Activated naive CD8-positive, alpha-beta T cell (primary cell): ENCODE data around the gene LRRC15.

Source experiments
- H3K27ac Mint-ChIP-seq: one replicate; pipeline ENCODE4 v1.8.0; 2021; ENCODE audit warnings: mixed read lengths
- H3K27me3 Mint-ChIP-seq: one replicate; pipeline ENCODE4 v1.8.0; 2021; ENCODE audit warnings: mixed read lengths
- H3K36me3 Mint-ChIP-seq: one replicate; pipeline ENCODE4 v1.8.0; 2021; ENCODE audit warnings: mixed read lengths
- H3K4me1 Mint-ChIP-seq: one replicate; pipeline ENCODE4 v1.8.0; 2021; ENCODE audit warnings: low read depth, mixed read lengths
- H3K4me3 Mint-ChIP-seq: one replicate; pipeline ENCODE4 v1.8.0; 2021; ENCODE audit warnings: mild to moderate bottlenecking, mixed read lengths
- H3K9me3 Mint-ChIP-seq: one replicate; pipeline ENCODE4 v1.8.0; 2021; ENCODE audit warnings: low read depth, mixed read lengths

Gene LRRC15

DNA sequence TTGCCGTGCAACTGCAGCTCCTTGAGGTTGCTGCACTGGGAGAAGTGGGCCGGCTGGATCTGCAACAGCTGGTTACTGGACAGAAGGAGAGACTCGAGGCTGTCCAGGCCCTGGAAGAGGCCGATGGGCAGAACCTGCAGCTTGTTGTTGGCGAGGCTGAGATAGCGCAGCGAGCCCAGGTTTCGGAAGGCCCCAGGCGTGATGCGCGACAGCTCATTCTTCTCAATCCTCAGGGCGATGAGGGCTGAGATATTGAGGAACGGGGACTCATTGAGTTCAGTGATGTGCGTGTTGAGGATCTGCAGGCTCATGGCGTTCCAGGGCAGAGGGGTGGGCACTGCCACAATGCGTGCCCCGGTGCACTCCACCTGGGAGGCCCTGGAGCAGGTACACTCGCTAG, 9.0 kb downstream of the LRRC15 start:
- Mint-ChIP-seq H3K27ac (no peak overlapping the region), H3K27me3 (no peaks in the 10 kb centered on the region), H3K36me3 (no peaks in the 10 kb centered on the region), H3K4me3 (no peak overlapping the region), H3K4me1 (no peaks in the 10 kb centered on the region), H3K9me3 (no peaks in the 10 kb centered on the region)

DNA sequence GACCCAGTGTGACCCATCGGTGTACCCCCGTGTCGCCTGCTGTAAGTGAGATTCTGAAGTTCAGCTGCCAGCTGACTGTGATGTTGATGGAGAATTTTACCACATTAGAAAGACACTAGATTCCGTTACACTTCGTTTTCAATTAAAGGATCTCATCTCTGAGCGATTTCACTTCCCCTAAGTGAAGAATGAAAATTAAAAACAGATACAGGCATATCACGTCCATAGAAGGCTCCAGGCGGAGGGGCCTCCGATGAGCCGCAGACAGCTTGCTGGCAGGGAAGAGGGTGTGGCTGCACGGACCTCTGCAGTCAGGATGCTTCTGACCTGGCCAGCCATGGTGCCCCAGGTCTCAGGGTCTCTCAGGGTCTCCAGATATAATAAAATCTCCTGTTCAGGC, 11.9 kb downstream of the LRRC15 start:
- H3K4me3 Mint-ChIP-seq = no peak overlapping the region
- no peaks in the 10 kb centered on the region for H3K9me3 Mint-ChIP-seq
- peaks cover 5% of the 10 kb centered on the region for H3K4me1 Mint-ChIP-seq
- no peak overlapping the region for H3K27ac Mint-ChIP-seq
- no peaks in the 10 kb centered on the region for H3K36me3 Mint-ChIP-seq
- no peaks in the 10 kb centered on the region for H3K27me3 Mint-ChIP-seq

DNA sequence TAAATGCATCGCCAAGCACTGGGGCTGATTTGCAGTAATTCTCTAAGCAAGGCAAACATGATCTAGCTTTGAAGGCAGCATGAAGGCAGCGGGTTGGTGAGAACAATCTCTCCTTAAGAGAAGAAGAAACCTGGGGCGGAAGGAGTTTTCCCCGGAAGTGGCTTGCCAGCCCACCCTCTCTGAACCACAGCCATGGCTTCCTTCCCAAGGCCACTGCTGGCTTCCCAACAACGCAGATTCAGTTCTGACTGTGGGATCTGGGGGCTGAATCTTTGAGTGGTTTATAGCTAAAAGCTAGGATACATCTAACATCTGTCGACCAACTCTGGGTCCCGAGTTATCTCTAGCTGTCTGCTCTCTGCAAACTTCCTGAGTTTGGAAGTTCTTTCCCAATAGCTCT, 14.2 kb downstream of the LRRC15 start:
- Mint-ChIP-seq H3K4me1 (peaks cover 6% of the 10 kb centered on the region), H3K27ac (no peak overlapping the region), H3K4me3 (no peak overlapping the region), H3K36me3 (no peaks in the 10 kb centered on the region), H3K27me3 (no peaks in the 10 kb centered on the region), H3K9me3 (no peaks in the 10 kb centered on the region)

DNA sequence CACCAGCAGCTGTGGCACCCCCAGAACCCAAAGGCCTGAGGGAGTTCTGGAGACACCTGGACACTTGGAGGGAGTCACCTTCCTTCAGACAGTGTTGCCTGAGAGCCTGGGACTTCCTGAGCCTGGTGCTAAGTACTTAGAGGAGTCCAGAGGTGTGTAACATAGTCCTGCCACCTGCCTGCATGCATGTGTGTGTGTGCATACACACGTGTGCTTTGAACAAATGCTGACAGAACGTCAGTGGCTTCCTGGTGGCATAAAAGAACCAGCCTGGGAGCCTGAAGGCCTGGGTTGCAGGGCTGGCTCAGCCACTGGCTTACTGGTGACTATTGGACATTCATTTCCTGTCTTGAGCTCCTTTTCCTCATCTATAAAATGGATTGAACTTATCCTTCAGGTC, 15.2 kb downstream of the LRRC15 start:
- H3K36me3 Mint-ChIP-seq = no peaks in the 10 kb centered on the region
- no peaks in the 10 kb centered on the region for H3K27me3 Mint-ChIP-seq
- peaks cover 10% of the 10 kb centered on the region for H3K4me1 Mint-ChIP-seq
- no peaks in the 10 kb centered on the region for H3K9me3 Mint-ChIP-seq
- H3K4me3 Mint-ChIP-seq = no peak overlapping the region
- no peak overlapping the region for H3K27ac Mint-ChIP-seq

DNA sequence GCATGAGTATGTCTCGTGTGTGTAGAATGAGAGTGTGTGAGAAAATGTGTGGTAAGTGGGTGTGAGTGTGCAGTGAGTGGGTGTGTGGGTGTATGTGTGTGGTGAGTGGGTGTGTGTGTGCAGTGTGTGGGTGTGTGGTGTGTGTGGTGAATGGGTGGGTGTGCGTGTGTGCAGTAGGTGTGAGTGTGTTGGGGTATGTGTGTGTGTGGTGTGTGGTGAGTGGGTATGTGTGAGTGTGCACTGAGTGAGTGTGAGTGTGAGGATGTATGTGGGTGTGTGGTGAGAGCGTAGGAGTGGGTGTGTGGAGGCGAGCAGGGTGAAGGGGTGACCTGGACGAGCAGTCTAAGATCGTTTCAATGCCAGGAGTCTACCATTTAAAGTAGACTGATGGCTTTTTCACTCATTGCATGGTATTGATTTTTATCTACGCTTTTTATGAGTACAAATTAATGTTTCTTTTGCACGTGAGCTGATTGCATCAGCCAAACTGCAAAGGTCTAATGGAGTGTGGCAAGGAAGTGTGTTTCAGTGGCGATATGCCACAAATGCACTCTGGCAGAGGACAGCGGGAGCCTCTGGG, 16.8 kb downstream of the LRRC15 start:
- H3K27me3 Mint-ChIP-seq = no peaks in the 10 kb centered on the region
- no peaks in the 10 kb centered on the region for H3K36me3 Mint-ChIP-seq
- no peaks in the 10 kb centered on the region for H3K9me3 Mint-ChIP-seq
- H3K27ac Mint-ChIP-seq = no peak overlapping the region
- H3K4me3 Mint-ChIP-seq = no peak overlapping the region
- H3K4me1 Mint-ChIP-seq = peaks cover 10% of the 10 kb centered on the region

DNA sequence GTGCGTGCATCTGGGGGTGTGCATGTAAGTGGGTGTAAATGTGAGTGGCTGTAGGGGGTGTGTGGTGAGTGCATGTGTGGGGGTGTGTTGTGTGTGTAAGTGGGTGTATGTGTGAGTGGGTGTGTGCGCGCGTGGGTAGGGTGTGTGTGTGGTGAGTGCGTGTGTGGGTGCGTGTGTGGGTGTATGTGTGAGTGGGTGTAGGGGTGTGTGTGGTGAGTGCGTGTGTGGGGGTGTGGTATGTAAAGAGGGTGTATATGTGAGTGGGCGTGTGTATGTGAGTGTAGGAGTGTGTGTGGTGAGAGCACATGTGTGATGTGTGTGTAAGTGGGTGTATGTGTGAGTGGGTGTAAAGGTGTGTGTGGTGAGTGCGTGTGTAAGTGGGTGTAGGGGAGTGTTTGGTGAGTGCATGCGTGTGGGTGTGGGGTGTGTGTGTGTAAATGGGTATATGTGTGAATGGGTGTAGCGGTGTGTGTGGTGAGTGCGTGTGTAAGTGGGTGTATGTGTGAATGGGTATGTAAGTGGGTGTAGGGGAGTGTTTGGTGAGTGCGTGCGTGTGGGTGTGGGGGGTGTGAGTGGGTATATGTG, 17.5 kb downstream of the LRRC15 start:
- no peak overlapping the region for H3K4me3 Mint-ChIP-seq
- H3K36me3 Mint-ChIP-seq = no peaks in the 10 kb centered on the region
- no peaks in the 10 kb centered on the region for H3K9me3 Mint-ChIP-seq
- H3K27ac Mint-ChIP-seq = no peak overlapping the region
- no peaks in the 10 kb centered on the region for H3K27me3 Mint-ChIP-seq
- H3K4me1 Mint-ChIP-seq = peaks cover 10% of the 10 kb centered on the region

DNA sequence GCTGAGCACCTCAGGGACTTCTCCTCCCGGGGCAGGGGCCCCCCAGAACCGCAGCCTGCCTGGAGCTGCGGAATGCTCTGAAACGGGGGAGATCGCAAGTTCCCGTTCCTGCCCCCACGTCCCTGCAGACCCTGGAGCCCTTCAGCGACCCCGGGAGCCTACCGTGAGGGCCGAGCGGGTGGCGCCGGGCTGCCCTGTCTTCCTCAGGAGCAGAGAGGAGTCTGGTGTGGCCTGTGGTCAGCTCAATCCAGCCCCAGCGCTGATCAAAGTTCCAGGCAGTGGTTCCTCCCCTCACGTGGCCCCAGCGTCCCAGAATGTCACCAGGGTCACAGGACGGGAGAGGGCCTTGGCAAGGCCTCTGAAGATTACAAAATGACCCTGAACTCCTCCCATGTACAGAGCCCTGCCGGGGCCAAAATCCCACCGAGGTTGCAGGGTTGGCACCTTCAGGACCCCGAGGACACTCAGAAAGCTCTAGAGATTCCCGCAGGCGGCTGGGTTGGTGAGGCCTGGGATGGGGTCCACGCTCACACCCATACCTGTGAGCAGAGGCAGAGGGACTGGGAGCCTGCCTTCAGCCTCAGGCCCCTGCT, 18.4 kb downstream of the LRRC15 start, which contains the start of gene CPN2:
Gene CPN2, minus strand, starts transcription at position 249 of the 593 bp plus-strand sequence. CDS start 8,626 bp downstream, outside the sequence.
- Mint-ChIP-seq H3K27ac (no peak within 1 kb of the TSS), H3K9me3 (no peaks in the 10 kb centered on the region), H3K4me3 (no peak within 1 kb of the TSS), H3K36me3 (no peaks in the 10 kb centered on the region), H3K4me1 (peaks cover 10% of the 10 kb centered on the region), H3K27me3 (no peaks in the 10 kb centered on the region)

DNA sequence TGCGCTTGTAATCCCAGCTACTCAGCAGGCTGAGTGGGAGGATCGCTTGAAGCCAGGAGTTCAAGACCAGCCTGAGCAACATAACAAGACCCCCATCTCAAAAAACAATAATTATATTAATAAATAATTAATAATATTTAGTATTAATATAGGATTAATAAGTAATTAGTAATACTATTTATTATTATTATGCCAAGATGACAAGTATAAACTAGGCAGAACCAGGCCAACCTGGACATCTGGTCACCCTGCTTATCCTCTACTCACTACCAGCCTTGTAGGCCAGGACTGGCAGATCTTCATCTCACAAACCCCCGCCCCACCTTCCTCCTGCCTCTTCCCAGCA, 18.8 kb downstream of the LRRC15 start:
- Mint-ChIP-seq H3K9me3 (no peaks in the 10 kb centered on the region), H3K27ac (no peak overlapping the region), H3K4me1 (peaks cover 10% of the 10 kb centered on the region), H3K27me3 (no peaks in the 10 kb centered on the region), H3K4me3 (no peak overlapping the region), H3K36me3 (no peaks in the 10 kb centered on the region)

DNA sequence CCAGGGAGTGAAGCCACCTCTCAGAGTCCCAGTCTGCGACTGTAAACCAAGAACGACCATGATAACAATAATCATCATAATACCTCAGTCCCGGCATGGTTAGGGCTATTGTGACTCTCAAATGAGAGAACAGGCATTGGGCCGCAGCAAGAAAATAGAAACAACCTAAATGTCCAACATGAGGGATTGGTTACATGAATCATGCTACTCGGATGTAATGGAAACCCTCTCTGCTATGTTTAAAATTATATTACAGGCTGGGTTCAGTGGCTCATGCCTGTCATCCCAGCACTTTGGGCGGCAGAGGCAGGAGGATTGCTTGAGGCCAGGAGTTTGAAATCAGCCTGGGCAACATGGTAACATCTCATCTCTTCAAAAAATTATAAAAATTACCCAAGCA, 21.2 kb downstream of the LRRC15 start:
- no peaks in the 10 kb centered on the region for H3K36me3 Mint-ChIP-seq
- no peaks in the 10 kb centered on the region for H3K27me3 Mint-ChIP-seq

DNA sequence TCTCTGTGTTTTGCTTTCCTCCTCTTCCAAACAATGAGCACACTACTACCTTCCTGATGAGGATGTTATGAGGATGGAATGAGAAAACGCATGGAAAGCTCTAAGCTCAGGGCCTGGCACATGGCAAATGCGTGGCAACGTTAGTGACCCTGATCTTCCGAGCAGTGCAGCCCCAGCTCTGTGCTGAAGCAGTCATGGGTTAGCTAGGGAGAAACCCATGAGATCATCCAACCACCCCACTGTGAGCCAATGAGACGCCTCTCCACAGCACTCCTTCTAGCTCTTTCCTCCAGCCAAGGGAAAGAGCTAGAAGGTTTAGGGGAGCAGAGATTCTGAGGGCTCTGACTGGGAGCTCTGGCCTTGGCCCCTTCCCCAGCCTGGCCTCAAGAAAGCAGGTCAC, 22.9 kb downstream of the LRRC15 start:
- Mint-ChIP-seq H3K36me3 (no peaks in the 10 kb centered on the region), H3K4me3 (no peak overlapping the region), H3K27me3 (peaks cover 2% of the 10 kb centered on the region), H3K4me1 (peaks cover 5% of the 10 kb centered on the region), H3K27ac (no peak overlapping the region), H3K9me3 (no peaks in the 10 kb centered on the region)

More for the DNA sequence above, 21.2 kb downstream of the LRRC15 start:
- Mint-ChIP-seq H3K27ac (no peak overlapping the region), H3K9me3 (no peaks in the 10 kb centered on the region), H3K4me3 (no peak overlapping the region), H3K4me1 (peaks cover 5% of the 10 kb centered on the region)

DNA sequence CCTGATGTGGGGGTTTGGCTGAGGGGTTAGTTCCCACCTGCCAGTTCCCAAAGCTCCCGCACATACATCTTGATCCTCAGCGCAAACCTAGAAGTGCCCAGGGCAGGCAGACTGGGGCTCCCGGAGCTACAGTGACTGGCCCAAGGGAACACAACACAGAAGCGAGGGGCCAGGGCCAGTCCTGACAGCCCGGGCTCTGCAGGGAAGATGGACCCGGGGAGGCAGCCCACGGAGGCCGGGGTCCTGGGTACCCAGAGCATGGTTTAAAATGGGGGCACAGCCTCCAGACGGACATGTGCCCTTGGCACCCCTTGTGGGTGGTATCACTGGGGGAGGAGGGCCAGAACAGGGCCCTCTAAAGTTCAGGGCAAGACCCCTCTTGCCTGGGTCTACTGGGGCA, 23.5 kb downstream of the LRRC15 start:
- H3K27me3 Mint-ChIP-seq = peaks cover 4% of the 10 kb centered on the region
- H3K36me3 Mint-ChIP-seq = no peaks in the 10 kb centered on the region
- H3K27ac Mint-ChIP-seq = no peak overlapping the region
- no peak overlapping the region for H3K4me3 Mint-ChIP-seq
- H3K4me1 Mint-ChIP-seq = peaks cover 5% of the 10 kb centered on the region
- no peaks in the 10 kb centered on the region for H3K9me3 Mint-ChIP-seq

DNA sequence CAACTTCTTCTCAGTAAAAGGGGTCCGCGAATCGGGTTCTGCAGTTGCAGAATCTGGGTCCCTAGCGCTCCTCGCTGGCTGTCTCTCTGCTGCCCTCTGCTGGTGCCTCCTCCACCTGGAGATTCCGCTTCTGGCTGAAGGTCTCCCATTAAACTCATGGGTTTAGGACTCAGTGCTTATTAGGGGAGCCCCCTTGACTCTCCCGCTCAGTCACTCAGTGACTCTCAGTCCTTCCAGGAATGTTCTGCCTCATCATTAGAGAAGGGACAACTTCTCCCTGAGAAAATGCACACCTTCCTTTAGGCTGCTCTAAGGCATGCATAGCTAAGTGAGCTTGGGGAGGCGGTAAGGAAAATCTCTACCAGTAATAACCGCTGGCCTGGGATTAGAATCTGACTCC, 25.5 kb downstream of the LRRC15 start:
- Mint-ChIP-seq H3K36me3 (no peaks in the 10 kb centered on the region), H3K4me1 (no peaks in the 10 kb centered on the region), H3K9me3 (no peaks in the 10 kb centered on the region), H3K4me3 (no peak overlapping the region), H3K27me3 (peaks cover 4% of the 10 kb centered on the region), H3K27ac (no peak overlapping the region)

DNA sequence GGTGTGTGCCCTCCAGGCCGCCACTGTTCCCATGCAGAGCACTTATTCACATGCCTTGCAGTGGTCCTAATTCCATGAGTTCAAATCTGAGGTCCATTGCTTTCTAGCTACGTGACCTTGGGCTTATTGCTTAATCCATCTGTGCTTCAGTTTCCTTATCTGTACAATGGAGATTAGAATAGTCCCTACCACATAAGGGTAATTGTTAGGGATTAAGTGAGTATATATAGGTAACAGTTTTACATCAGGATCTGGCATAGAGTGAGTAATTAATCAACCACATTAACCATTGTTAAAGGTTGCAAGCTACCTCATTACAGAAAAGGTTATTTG, 26.0 kb downstream of the LRRC15 start:
- Mint-ChIP-seq H3K4me1 (no peaks in the 10 kb centered on the region), H3K9me3 (no peaks in the 10 kb centered on the region), H3K27ac (no peak overlapping the region), H3K27me3 (peaks cover 4% of the 10 kb centered on the region), H3K4me3 (no peak overlapping the region), H3K36me3 (no peaks in the 10 kb centered on the region)

DNA sequence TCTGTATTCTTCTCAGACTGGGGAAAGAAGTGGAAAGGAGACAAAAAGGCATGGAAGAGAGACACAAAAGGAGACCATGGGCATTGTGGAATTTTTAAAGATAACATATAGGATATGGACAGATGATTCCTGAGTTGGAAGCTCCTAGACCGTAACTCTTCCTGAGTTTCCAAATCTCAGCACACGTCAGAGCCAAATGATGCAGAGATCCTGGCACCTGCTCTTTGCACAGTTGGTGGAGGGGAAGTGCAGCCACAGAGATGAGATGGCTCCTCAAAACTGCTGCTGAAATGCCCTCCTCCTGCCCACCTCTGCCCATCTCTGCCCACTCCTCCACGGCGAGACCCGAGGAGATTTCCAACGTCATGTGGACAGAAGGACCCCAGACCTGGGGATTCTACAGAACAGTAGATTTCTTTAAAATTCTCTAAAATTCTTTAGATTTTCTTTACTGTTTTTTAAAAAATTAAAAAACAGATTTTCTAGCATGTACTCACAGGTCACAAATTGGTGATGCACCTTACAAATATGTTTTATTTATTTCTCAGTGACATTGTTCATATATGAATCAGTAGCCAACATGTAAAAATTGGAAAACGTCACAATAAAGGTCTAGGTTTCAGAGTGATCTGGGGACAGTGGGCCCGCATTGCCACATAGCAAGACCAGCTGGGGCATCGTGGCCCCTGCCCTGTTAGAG, 26.5 kb downstream of the LRRC15 start:
- H3K27ac Mint-ChIP-seq = no peak overlapping the region
- H3K4me3 Mint-ChIP-seq = no peak overlapping the region
- H3K4me1 Mint-ChIP-seq = no peaks in the 10 kb centered on the region
- H3K36me3 Mint-ChIP-seq = no peaks in the 10 kb centered on the region
- no peaks in the 10 kb centered on the region for H3K9me3 Mint-ChIP-seq
- H3K27me3 Mint-ChIP-seq = peaks cover 4% of the 10 kb centered on the region

DNA sequence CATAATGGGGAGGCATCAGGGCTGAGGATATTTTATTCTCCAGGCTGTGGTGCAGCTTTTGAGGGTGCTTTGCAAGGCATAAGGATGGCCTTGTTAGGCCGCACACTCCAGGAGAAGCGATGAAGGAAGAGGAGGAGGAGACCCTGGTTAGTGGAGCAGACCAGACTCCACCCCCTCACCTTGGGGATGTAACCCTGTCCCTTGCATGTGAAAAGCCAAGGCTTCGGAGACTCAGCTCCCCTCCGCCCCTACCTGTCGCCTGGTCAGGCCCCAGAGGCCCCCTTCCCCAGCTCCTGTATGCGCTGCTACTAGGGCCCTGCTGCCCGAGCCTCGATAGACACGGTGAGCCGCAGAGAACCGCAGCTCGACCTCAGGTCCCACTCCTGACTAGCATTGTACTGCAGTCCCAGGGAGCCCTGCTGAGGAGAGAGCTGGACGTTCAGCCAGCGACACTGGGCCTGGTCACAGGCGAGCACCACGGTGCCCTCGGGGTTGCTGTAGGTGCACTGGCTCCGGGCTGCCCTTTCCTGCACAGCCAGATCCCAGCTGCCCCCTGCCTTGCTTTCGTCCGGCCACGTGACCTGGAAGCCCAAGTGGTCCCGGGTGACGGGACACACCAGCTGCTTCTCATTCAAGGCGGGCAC, 28.7 kb downstream of the LRRC15 start:
- Mint-ChIP-seq H3K4me3 (no peak overlapping the region), H3K4me1 (no peaks in the 10 kb centered on the region), H3K27me3 (peaks cover 4% of the 10 kb centered on the region), H3K9me3 (no peaks in the 10 kb centered on the region), H3K36me3 (no peaks in the 10 kb centered on the region), H3K27ac (no peak overlapping the region)
